Heart left ventricle (tissue), 13 donors: ENCODE measurements around the gene MARCHF10.

Experiments
- CTCF ChIP-seq, 12 donors: fragments of 200-600 bp; sonication (generic) in 4 of 12; IDR thresholded peaks; one replicate each; pipeline versions ENCODE4 v1.5.0 to v1.8.0; 2018 to 2022; ENCODE audit warnings: antibody characterized with exemption in 12 of 12, mild to moderate bottlenecking in 5 of 12
- POLR2A ChIP-seq, 2 donors: fragments of 450-650 bp; IDR thresholded peaks; one replicate each; pipeline ENCODE4 v1.6.1; 2017; ENCODE audit warnings: antibody characterized with exemption in 2 of 2, mild to moderate bottlenecking in 2 of 2, moderate library complexity in 2 of 2
- donor health status: ischemic (EF 13 %, LVEDD 7.1; RV severe dilation, severe dysfunction).
- donor health status: DM: no; HTN: yes; CAD: no.
- donor health status: DM: no; HTN: no; CAD: no.
- donor health status: ischemic (EF 25% LVEDD 6.9; RV normal size, moderate dysfunction).
- donor health status: ischemic (EF 25% LVEDD 5.7; RV mildly dilated, moderate dysfunction).
- donor health status: ischemic (EF 35%, LVEDD 5.7; RV mildly dilated, moderate dysfunction).
- donor health status: nonischemic (EF 11% LVEDD 7.7; RV severe dilation, severe dysfunction).
- donor health status: DM: yes; HTN: yes; CAD: no.
- donor health status: PGD.
- donor health status: ischemic (EF 29% LVEDD 5.4; RV normal size, mild dysfunction).
- donor health status: nonischemic (EF 23%, LVEDD 6.1; RV moderate dilation, normal function).

GRCh38 chr17:62666061-62666800 is 141.9 kb downstream of the MARCHF10 start:
- TF ChIP-seq CTCF (IDR thresholded peaks at IDR 0.05) (no peak), POLR2A (IDR thresholded peaks at IDR 0.05) (no peak)
